Osteoblast (primary cell): ENCODE results near the gene TAF4. TPM values are rescaled to one million over a fixed set of nuclear protein-coding genes. Genes with fewer than 3 reads are reported as not detected.

ENCODE experiments used
- DNase-seq: peaks from one replicate; pipeline ENCODE4 v3.0.0; 2011; ENCODE audit warnings: low spot score, mixed read lengths; ENCODE audit not compliant: insufficient read length; ENCODE audit errors: missing footprints
- H2AFZ ChIP-seq: 2 replicates; pipeline ENCODE4 v1.6.0; 2011; ENCODE audit warnings: mild to moderate bottlenecking, low read length
- H3K27ac ChIP-seq: 2 replicates; pipeline ENCODE4 v1.5.1; 2011; ENCODE audit warnings: mild to moderate bottlenecking, low read depth, low read length, moderate library complexity
- H3K27me3 ChIP-seq: 2 replicates; pipeline ENCODE4 v1.6.0; 2012; ENCODE audit warnings: mild to moderate bottlenecking, control low read depth, inconsistent platforms, low read length, moderate library complexity; ENCODE audit not compliant: insufficient read depth
- H3K36me3 ChIP-seq: 2 replicates; pipeline ENCODE4 v1.5.1; 2011; ENCODE audit warnings: mild to moderate bottlenecking, low read length, control low read depth, moderate library complexity; ENCODE audit not compliant: insufficient read depth
- H3K4me1 ChIP-seq: 2 replicates; pipeline ENCODE4 v1.5.1; 2011; ENCODE audit warnings: mild to moderate bottlenecking, low read length, control low read depth, moderate library complexity; ENCODE audit not compliant: insufficient read depth
- H3K4me2 ChIP-seq: 2 replicates; pipeline ENCODE4 v1.6.0; 2011; ENCODE audit warnings: mild to moderate bottlenecking, low read length; ENCODE audit not compliant: insufficient read depth
- H3K4me3 ChIP-seq: fragments of 200-600 bp; sonication (generic); 3 replicates; pipeline ENCODE4 v1.5.1; 2012; ENCODE audit warnings: mild to moderate bottlenecking, low read length, inconsistent platforms; ENCODE audit not compliant: insufficient read depth
- H3K79me2 ChIP-seq: 2 replicates; pipeline ENCODE4 v1.6.0; 2012; ENCODE audit warnings: mild to moderate bottlenecking, low read length, control low read depth, inconsistent platforms; ENCODE audit not compliant: insufficient read depth
- H3K9me3 ChIP-seq: 2 replicates; pipeline ENCODE4 v1.5.1; 2011; ENCODE audit warnings: low read depth, low read length, control low read depth
- H4K20me1 ChIP-seq: 2 replicates; pipeline ENCODE4 v1.6.0; 2012; ENCODE audit warnings: mild to moderate bottlenecking, low read length, control low read depth; ENCODE audit not compliant: insufficient read depth
- CTCF ChIP-seq: IDR thresholded peaks from 2 replicates; pipeline ENCODE4 v1.5.1; 2011; ENCODE audit warnings: mild to moderate bottlenecking, low read depth, low read length, moderate library complexity; ENCODE audit errors: extremely low read depth
- total RNA-seq: library from RNA; depleted of rRNA; stranded (reverse); fragments of >200 nt; gene quantifications from 2 replicates; pipeline ENCODE4 v1.2.3, GENCODE V29; 2012

The TAF4 gene
- total RNA-seq, 1 donor, result 4.3 TPM

- Histone ChIP-seq H3K4me2 (no peak overlapping the region), H3K4me1 (no peaks in the 10 kb centered on the region), H3K27me3 (no peaks in the 10 kb centered on the region), H2AFZ (no peak overlapping the region), H3K9me3 (no peaks in the 10 kb centered on the region), H4K20me1 (no peaks in the 10 kb centered on the region), H3K27ac (no peak overlapping the region), H3K36me3 (peaks cover 72% of the 10 kb centered on the region), H3K4me3 (no peak overlapping the region), H3K79me2 (no peaks in the 10 kb centered on the region)
- no peak for DNase-seq
- no peak for TF ChIP-seq CTCF
Measured at GRCh38 chr20:61997372-61997771, 68.3 kb downstream of the TAF4 start.

GRCh38 chr20:61994546-61994945 is 71.1 kb downstream of the TAF4 start:
- H3K79me2 ChIP-seq, result no peaks in the 10 kb centered on the region
- TF ChIP-seq CTCF, result no peak
- no peak for DNase-seq
- no peaks in the 10 kb centered on the region for H3K27me3 ChIP-seq
- no peak overlapping the region for H3K4me3 ChIP-seq
- H4K20me1 ChIP-seq, result no peaks in the 10 kb centered on the region
- peaks cover 64% of the 10 kb centered on the region for H3K36me3 ChIP-seq
- H3K9me3 ChIP-seq, result peaks cover 6% of the 10 kb centered on the region
- H3K4me2 ChIP-seq, result no peak overlapping the region
- no peak overlapping the region for H2AFZ ChIP-seq
- H3K27ac ChIP-seq, result no peak overlapping the region
- no peaks in the 10 kb centered on the region for H3K4me1 ChIP-seq

- Histone ChIP-seq H3K79me2 (no peaks in the 10 kb centered on the region), H3K36me3 (peaks cover 52% of the 10 kb centered on the region), H3K27ac (no peak overlapping the region), H2AFZ (no peak overlapping the region), H3K4me3 (no peak overlapping the region), H3K4me2 (no peak overlapping the region), H3K27me3 (no peaks in the 10 kb centered on the region), H4K20me1 (no peaks in the 10 kb centered on the region), H3K4me1 (no peaks in the 10 kb centered on the region), H3K9me3 (peaks cover 6% of the 10 kb centered on the region)
- no peak for TF ChIP-seq CTCF
- DNase-seq, result no peak
Measured at GRCh38 chr20:61993058-61993457, 72.6 kb downstream of the TAF4 start.

GRCh38 chr20:61991476-61991875 is 74.2 kb downstream of the TAF4 start:
- H3K9me3 ChIP-seq, result peaks cover 6% of the 10 kb centered on the region
- H2AFZ ChIP-seq, result no peak overlapping the region
- H3K4me1 ChIP-seq, result no peaks in the 10 kb centered on the region
- no peak overlapping the region for H3K27ac ChIP-seq
- DNase-seq, result no peak
- H3K27me3 ChIP-seq, result no peaks in the 10 kb centered on the region
- no peaks in the 10 kb centered on the region for H3K79me2 ChIP-seq
- H3K4me2 ChIP-seq, result no peak overlapping the region
- H3K4me3 ChIP-seq, result no peak overlapping the region
- peaks cover 4% of the 10 kb centered on the region for H4K20me1 ChIP-seq
- peaks cover 40% of the 10 kb centered on the region for H3K36me3 ChIP-seq
- TF ChIP-seq CTCF, result no peak
